Fibroblast of skin of back (primary cell): ENCODE measurements around the gene SLCO2A1.
A peak's percentile ranks its signal among the peaks of the same experiment; 100 is the strongest.

Experiments
- DNase-seq: peaks from one replicate; pipeline ENCODE4 v3.0.0-alpha.2; 2013

SLCO2A1 gene

DNA sequence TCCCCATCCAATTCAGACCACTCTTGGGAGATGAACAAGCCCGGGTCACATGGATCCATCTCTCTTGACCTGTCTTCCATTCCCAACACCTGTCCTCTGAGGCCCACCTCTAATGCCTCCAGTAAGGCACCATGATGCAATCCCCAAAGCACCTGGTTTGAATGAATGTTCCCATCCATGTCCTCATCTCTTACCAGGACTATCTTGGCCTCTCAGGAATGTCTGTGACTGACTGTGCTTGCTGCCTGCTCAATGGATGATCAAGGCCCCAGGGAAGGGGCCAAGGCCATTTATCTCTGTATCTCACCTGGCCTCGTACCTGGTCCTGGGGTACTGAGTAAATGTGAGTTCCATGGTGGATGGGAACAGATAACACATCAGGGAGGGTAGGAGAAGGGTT, 49.7 kb downstream of the SLCO2A1 start:
- DNase-seq: no peak

- no peak for DNase-seq
Observed at GRCh38 chr3:133979553-133979952, 50.2 kb downstream of the SLCO2A1 start.

DNA sequence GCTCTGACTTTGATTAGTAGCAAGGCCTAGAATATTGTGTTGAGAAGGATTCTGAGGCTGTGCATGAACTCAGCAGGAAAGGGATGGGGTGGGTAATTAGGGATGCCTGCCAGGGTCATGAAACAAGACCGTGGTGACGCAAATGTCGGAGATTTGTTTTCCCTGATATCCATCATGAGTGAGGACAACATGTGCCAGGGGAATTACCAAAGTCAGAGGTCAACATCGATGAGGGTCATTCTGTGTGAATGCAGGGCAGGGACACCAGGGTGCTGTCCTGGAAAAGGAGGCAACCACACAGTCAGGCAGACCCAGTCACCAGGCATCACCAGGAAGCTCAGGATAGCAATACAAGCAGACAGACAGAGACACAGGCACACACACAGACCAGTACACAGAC, 52.2 kb downstream of the SLCO2A1 start:
- no peak for DNase-seq

DNA sequence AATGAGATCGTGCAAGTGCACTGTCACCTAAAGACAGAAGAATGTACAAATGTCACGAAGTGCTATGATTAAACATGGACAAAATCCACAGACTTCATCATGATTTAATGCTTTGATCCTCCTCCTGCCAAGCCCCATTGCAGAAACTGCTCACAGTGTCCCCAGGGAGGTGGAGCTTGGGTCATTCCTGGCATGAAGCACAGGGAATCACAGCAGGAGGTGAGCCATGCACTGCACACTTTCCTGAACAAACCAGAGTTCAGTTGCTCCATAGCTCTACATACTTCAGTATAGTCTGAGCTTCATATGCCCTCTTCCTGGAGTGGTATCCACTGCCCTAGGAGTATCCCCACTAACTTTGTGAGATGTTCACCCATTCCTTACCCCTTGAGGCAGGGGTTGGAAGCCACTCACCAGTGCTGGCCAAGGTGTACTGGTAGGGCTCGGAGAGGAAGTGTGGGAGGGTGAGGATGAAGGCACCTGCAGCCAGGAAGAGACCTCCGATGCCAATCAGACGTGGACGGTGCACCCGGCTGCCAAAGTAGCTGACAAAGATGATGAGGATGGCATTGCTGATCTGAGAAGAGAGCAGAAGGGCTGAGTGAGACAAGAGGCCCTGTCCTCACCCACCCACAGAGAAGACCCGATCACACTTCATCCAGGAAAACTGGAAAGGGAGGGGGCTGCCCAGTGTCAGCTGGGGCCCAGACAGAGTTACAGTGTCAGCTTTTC, 56.3 kb downstream of the SLCO2A1 start:
- peak; percentile 61 for DNase-seq

DNA sequence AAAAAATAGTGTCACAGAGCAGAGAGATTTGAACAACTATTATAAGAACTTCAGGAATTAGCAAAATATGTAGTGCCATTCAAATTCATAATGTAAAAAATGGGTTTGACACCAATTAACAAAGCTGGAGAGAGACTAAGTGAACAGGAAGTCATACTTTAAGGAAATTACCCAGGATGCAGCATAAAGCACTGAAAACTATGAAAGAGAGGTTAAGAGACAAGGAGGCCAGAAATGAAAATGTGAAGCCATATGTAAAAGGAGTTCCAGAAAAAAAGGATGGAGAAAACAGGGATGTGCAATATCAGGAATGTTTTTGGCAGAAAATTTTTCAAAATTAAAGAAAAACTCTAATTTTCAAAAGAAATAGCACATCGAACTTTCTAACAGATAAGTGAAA, 57.6 kb downstream of the SLCO2A1 start:
- no peak for DNase-seq

DNA sequence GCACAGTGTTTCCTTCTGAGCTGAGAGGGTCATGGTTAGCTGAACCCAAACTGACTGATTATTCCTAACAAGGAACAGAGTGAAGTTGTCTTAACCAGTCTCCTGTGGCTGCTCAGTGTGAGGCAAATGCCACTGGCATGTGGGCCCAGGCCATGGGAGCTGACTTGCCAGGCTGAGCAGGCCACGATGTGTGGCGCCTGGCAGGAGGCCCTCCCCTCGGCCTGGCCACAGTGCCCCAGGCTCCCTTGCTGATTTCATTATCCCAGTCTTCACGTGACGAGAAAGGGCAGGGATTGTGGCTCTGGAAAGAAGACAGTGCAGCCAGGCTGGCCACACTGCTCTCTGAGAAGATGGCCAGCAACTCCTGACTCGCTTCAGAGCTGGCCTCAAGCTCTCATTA, 58.8 kb downstream of the SLCO2A1 start:
- DNase-seq: no peak

GRCh38 chr3:133970339-133970738, 59.4 kb downstream of the SLCO2A1 start:
- no peak for DNase-seq

DNA sequence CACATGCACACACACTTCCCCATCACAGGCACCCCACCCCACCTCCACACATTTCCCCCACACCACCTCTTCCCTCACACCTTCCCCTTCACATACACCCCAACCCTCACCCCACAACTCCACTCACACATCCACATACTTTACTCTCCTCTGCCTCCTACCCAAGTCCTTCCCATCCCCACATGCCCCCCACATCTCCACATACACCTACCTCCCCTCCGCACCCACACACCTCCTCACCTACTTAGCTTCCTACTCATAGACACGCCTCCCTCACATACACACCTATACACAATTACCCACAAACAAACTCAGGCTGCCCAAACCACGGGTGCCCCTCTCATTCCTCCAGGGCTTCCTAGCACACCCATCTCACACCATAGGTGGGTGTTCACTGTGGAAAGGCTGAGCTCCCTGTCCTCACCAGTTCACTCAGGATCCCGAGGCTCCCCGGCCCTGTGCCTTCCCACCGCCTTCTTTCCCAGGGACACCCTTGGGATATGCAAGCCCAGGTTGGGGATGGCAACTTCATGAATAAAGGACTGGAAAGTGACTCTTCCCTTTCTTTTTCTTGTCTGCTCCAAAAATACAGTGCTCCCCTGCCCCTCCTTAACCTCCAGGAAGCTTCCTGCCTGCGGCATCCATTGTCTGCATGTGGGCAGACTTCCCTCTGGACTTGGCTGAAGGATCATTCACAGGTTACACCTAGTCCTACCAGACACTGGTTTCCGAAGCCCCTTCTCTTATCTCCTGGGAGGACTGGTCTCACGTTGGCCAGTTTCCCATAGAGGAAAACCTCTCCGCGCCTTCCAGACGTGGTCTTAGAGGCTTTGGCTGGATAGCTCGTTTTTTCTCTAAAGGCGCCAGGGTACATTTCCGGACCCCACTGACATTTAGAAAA, 61.5 kb downstream of the SLCO2A1 start:
- no peak for DNase-seq

GRCh38 chr3:133966954-133967353, 62.8 kb downstream of the SLCO2A1 start:
- DNase-seq: no peak

DNA sequence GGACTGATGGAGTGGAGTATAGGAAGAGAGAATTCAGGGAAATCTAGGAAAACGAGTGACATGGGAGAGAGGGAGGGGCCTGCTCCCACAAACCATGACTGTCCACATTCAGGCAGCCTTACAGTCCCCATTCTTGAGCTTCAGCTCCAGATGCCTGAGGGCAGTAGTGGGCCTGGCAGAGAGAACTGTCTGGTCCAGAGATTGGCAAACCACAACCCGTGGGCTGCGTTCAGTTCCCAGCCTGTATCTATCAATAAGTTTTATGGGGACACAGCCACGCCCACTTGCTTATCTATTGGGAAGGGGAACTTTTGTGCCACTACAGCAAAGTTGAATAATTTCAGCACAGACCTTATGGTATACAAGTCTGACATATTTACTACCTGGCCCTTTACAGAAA, 63.8 kb downstream of the SLCO2A1 start:
- DNase-seq: no peak

DNA sequence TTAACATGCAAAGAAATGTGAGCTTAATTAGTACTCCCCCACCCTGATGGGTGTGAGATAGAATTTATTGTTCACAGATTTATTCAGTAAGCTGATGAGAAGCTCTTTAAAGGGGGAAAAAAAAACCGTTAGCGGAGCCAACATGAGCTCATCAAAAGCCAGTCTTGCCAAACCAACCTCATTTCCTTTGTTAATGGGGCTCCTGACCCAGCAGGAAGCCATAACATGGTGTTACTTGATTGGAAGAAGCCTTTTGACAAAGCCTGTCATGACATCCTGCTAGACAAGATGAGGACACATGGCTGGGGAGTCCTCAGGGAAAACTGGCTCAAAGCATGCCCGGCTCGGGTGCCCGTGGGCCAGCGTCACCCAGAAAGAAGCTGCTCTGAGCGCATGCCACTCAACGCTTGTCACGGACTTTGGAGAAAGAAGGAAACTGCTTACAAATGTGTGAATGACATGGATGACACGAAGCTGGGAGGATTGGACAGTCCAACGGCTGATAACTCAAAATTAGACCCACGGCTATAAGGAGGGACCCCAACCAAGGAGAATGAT, 64.6 kb downstream of the SLCO2A1 start:
- peak; percentile 40 for DNase-seq

DNA sequence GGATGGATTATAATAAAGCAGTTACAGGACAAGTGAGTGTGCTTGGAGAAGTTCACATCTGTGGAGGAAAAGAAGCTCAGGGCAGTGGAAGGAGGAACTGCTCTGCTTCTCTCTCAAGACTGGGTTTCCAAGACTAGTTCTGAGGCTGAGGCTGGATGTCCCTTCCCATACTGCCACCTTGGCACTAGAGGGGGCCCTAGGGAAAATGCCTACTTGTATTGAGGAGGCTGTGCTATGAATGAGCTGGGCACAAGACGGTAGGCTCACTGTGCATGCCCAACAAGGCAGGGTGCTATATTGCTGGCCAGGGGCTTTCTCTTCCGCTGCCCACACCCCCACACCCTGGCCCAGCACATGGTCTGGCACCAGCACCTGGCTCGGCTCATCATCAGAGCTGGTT, 65.2 kb downstream of the SLCO2A1 start:
- DNase-seq: no peak

GRCh38 chr3:133963657-133964396, 65.9 kb downstream of the SLCO2A1 start:
- DNase-seq: no peak

GRCh38 chr3:133962849-133963248, 66.9 kb downstream of the SLCO2A1 start:
- DNase-seq: peak; percentile 82

- DNase-seq: no peak
Observed at GRCh38 chr3:133958071-133958805, 71.5 kb downstream of the SLCO2A1 start.

DNA sequence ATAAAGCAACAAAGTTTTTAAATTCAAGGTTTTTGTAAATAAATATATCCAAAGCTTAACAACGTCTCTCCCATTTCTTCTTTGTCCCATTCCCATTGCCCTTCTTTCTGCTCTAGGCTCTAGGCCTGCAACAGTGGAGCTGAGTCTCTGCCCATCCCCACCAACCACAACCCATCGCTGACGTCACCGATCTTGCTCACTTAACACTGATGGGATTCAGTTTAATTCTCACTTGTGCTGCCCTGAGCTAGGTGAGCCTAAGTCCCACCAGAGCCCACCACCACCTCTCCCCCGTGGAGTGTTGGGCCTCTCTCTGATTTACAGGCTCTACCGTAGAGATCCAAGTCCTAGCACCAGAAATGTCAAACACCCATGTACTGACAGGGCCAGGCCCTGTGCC, 72.7 kb downstream of the SLCO2A1 start:
- no peak for DNase-seq

DNA sequence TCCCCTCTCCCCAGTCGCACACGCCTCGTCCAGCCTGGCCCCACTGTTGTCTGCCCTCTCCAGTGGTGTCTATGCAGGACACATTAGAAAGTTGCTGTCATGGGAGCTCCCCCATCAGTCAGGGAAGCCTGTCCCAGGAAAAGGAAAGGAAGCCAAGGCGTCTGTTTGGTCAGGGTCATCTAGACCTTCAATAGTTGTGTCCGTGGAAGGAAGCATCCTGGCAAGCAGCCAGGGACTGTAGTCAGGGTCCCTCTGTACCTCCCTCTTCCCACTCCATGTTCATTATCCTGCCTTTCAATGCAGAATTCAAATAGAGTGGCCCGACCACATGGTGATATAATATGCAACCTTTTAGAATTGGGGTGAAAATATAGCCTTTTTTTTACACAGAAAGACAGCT, 73.4 kb downstream of the SLCO2A1 start:
- DNase-seq: no peak

GRCh38 chr3:133955892-133956291, 73.8 kb downstream of the SLCO2A1 start:
- DNase-seq: peak; percentile 27

- DNase-seq: no peak
Observed at GRCh38 chr3:133954717-133955360, 74.9 kb downstream of the SLCO2A1 start.

DNA sequence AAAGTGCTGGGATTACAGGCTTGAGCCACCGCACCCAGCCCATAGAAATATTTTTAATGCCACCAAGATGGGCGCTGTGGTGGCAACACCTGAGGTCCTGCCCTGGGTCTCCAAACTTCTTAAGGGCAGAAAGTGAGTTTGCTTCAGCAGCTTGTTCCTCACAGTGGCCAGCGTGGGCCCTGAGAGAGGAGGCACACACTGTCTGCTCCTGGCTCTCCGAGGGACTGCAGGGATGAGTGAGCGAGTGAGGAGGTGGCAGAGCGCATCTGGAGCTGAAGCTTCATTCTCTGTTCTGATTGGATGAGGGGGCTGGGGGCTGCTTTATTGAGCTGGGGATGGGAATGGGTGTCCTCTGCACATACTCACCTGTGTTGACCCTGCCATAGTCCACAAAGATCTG, 76.4 kb downstream of the SLCO2A1 start:
- DNase-seq: no peak

DNA sequence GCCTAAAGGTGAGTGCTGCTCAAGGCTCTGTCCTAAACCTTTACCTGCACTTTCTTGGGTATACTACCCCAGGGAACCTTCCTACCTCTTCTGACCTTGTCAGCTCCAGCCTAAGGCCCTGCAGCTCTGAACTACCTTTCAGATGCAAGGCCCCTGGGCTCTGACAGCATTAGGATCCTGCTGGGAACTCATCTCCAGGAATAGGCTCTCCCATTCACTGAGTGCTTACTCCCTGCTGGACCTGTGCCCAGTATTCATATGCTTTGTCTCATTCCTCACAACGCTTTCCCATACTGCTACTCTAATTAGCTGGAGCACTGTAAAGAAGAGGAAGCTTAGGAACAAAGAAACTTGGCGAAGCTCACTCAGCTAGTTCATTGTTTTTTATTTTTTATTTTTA, 80.3 kb downstream of the SLCO2A1 start:
- DNase-seq: peak; percentile 69

GRCh38 chr3:133948996-133949395, 80.7 kb downstream of the SLCO2A1 start:
- no peak for DNase-seq
